Epithelial cell of proximal tubule (primary cell): ENCODE data around the gene INPP5F. TPM values are rescaled to one million over a fixed set of nuclear protein-coding genes. Genes with fewer than 3 reads are reported as not detected.
"Not testable (repeated sequence)": the region's sequence is repeated elsewhere in the genome, so short reads cannot be mapped to it uniquely, and the experiment has no call there.

Experiments used
- DNase-seq: peaks from one replicate; pipeline ENCODE4 v3.0.0-alpha.2; 2011; ENCODE audit warnings: low read depth
- H3K4me3 ChIP-seq: 2 replicates; pipeline ENCODE4 v1.5.1; 2011; ENCODE audit warnings: low read depth, mild to moderate bottlenecking, low read length
- CTCF ChIP-seq: conservative IDR thresholded peaks from 2 replicates; pipeline ENCODE4 v1.5.1; 2012; ENCODE audit warnings: low read depth, mild to moderate bottlenecking, low read length
- total RNA-seq: library from RNA; depleted of rRNA; stranded (reverse); fragments of >200 nt; gene quantifications from 2 replicates; pipeline ENCODE4 v1.2.3, GENCODE V29; 2015

INPP5F gene
- total RNA-seq, 1 donor from 2014 or later = 12.4 TPM

GRCh38 chr10:119706521-119707278, 19.1 kb upstream of the INPP5F start:
- DNase-seq = no peak
- TF ChIP-seq CTCF = no peak
- no peak overlapping the region for H3K4me3 ChIP-seq

- not testable (repeated sequence) for DNase-seq, H3K4me3 ChIP-seq
Observed at GRCh38 chr10:119707331-119707730, 18.5 kb upstream of the INPP5F start.

GRCh38 chr10:119710935-119711334, 14.9 kb upstream of the INPP5F start:
- DNase-seq, H3K4me3 ChIP-seq: not testable (repeated sequence)

- TF ChIP-seq CTCF = no peak
- DNase-seq = no peak
Observed at GRCh38 chr10:119713744-119714483, 11.9 kb upstream of the INPP5F start.

GRCh38 chr10:119714484-119714816, 11.4 kb upstream of the INPP5F start:
- no peak for TF ChIP-seq CTCF

More at GRCh38 chr10:119713744-119714483, 11.9 kb upstream of the INPP5F start:
- no peak overlapping the region for H3K4me3 ChIP-seq

GRCh38 chr10:119715628-119716505, 10.0 kb upstream of the INPP5F start:
- no peak overlapping the region for H3K4me3 ChIP-seq
- no peak for TF ChIP-seq CTCF
- no peak for DNase-seq

More at GRCh38 chr10:119714484-119714816, 11.4 kb upstream of the INPP5F start:
- no peak for DNase-seq
- H3K4me3 ChIP-seq = no peak overlapping the region

- H3K4me3 ChIP-seq = no peak overlapping the region
- no peak for TF ChIP-seq CTCF
- DNase-seq = no peak
Observed at GRCh38 chr10:119723161-119723560, 2.7 kb upstream of the INPP5F start.
